Common myeloid progenitor, CD34-positive (primary cell): ENCODE data around the gene MAPK8. TPM values are rescaled to one million over a fixed set of nuclear protein-coding genes. Genes with fewer than 3 reads are reported as not detected.

Source experiments
- CTCF ChIA-PET: fragments of 350-600 bp; sonication (Branson Sonifier 250); formaldehyde crosslinking; loops from one replicate; lab custom pipeline; 2021; ENCODE audit warnings: antibody characterized with exemption; lab: Charles Lee
- POLR2A ChIA-PET: fragments of 350-600 bp; sonication (Branson Sonifier 250); formaldehyde crosslinking; loops from one replicate; lab custom pipeline; 2021; ENCODE audit warnings: antibody characterized with exemption; lab: Charles Lee
- DNase-seq, 3 donors: peaks; one replicate each; pipeline versions ENCODE4 v3.0.0 to v3.0.0-alpha.2; 2013
- H3K27ac ChIP-seq, 2 experiments: 1 replicate in 1 of 2; 2 replicates in 1 of 2; pipeline ENCODE4 v1.7.0; 2013; ENCODE audit warnings: inconsistent platforms in 2 of 2, low read length in 2 of 2, mild to moderate bottlenecking in 2 of 2, low read depth in 1 of 2, moderate library complexity in 1 of 2; ENCODE audit not compliant: severe bottlenecking in 2 of 2, insufficient read depth in 1 of 2, poor library complexity in 1 of 2
- H3K27me3 ChIP-seq, 5 experiments: replicated peaks in 2 of 5; 1 replicate in 3 of 5; 2 replicates in 2 of 5; pipeline versions ENCODE4 v1.6.1 to v1.7.0; 2013; ENCODE audit warnings: low read length in 4 of 5, mild to moderate bottlenecking in 2 of 5, moderate library complexity in 2 of 5, inconsistent platforms in 1 of 5; ENCODE audit not compliant: insufficient read depth in 5 of 5, control insufficient read depth in 4 of 5
- H3K36me3 ChIP-seq, 4 experiments: 1 replicate in 2 of 4; 2 replicates in 2 of 4; pipeline versions ENCODE4 v1.6.1 to v1.7.0; 2013; ENCODE audit warnings: low read length in 3 of 4, control low read depth in 1 of 4, mild to moderate bottlenecking in 1 of 4; ENCODE audit not compliant: control insufficient read depth in 4 of 4, insufficient read depth in 4 of 4
- H3K4me1 ChIP-seq, 4 experiments: 1 replicate in 3 of 4; 2 replicates in 1 of 4; pipeline versions ENCODE4 v1.6.1 to v1.7.1; 2013; ENCODE audit warnings: low read length in 3 of 4, mild to moderate bottlenecking in 3 of 4, control low read depth in 1 of 4, inconsistent platforms in 1 of 4, moderate library complexity in 1 of 4; ENCODE audit not compliant: control insufficient read depth in 4 of 4, insufficient read depth in 4 of 4; ENCODE audit errors: control extremely low read depth in 1 of 4
- H3K4me3 ChIP-seq, 7 experiments: 1 replicate in 4 of 7; 2 replicates in 3 of 7; pipeline versions ENCODE4 v1.5.1 to v1.7.0; 2013; ENCODE audit warnings: mild to moderate bottlenecking in 7 of 7, low read length in 6 of 7, moderate library complexity in 6 of 7, inconsistent platforms in 2 of 7, low read depth in 2 of 7, control low read depth in 1 of 7; ENCODE audit not compliant: insufficient read depth in 4 of 7, control insufficient read depth in 1 of 7; ENCODE audit errors: extremely low read depth in 1 of 7
- H3K9me3 ChIP-seq, 5 experiments: 1 replicate in 4 of 5; 2 replicates in 1 of 5; pipeline versions ENCODE4 v1.6.1 to v1.7.1; 2013; ENCODE audit warnings: low read length in 4 of 5, mild to moderate bottlenecking in 2 of 5, inconsistent platforms in 1 of 5, low read depth in 1 of 5, moderate library complexity in 1 of 5; ENCODE audit not compliant: control insufficient read depth in 4 of 5, insufficient read depth in 2 of 5; ENCODE audit errors: control extremely low read depth in 1 of 5
- WGBS: methylation state at CpG from one replicate; pipeline ENCODE4 v1.1.5; 2013; ENCODE audit not compliant: insufficient coverage; 5-methylcytosine and 5-hydroxymethylcytosine counted together
- polyA plus RNA-seq: library from polyadenylated mRNA; unstranded; fragments of 120-200 nt; gene quantifications from one replicate; pipeline ENCODE4 v1.2.1, GENCODE V29; 2013

MAPK8 gene
- 61.7 TPM for polyA plus RNA-seq

- Histone ChIP-seq H3K27me3 (no peaks in the 10 kb centered on the region), H3K4me3 (peak within 1 kb of the TSS; percentile 78 to 99 (median 89)), H3K27ac (peak within 1 kb of the TSS; percentile 44 to 70), H3K9me3 (no peaks in the 10 kb centered on the region), H3K4me1 (peaks cover 5 to 18% (median 14%) of the 10 kb centered on the region in 4 experiments), H3K36me3 (no peaks in the 10 kb centered on the region)
- peak; percentile 90 to 95 (median 94) for DNase-seq
- 2% methylated on average over 66 of the region's 86 CpGs for WGBS
- ChIA-PET CTCF (no interaction called here), POLR2A (no interaction called here)
Measured at GRCh38 chr10:48306265-48306869, at the start of gene MAPK8. Gene MAPK8, plus strand, starts transcription at chr10:48306677. Its CDS starts 94,984 bp downstream, at chr10:48401661.

DNA sequence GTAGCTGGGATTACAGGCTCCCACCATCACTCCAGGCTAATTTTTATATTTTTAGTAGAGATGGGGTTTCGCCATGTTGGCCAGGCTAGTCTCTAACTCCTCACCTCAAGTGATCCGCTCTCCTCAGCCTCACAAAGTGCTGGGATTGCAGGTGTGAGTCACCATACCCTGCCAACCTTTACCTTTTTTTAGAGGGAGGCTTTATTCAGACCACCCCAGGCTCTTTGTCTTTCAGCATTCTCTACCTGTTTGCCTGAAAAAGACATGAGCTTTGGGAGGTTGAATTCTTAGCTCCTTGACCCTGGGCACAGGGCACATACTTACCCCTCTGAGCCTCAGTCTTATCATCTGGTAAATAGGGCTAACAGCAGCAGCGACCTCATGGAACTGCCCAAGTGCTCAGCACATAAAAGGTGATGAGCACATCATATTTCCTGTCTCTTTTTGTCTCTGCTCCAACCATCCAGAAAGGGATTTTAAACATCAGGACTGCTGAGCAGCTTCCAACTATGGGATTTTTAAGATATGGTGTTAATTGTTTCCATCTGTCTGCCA is 49.0 kb upstream of the MAPK8 start:
- no peak overlapping the region for H3K27ac ChIP-seq
- 88% methylated on average over 1 of the region's 3 CpGs for WGBS
- CTCF ChIA-PET: no interaction called here
- H3K4me1 ChIP-seq: no peaks in the 10 kb centered on the region
- no peak overlapping the region for H3K4me3 ChIP-seq
- DNase-seq: no peak
- H3K27me3 ChIP-seq: peaks cover 0 to 2% (median 0%) of the 10 kb centered on the region in 5 experiments
- POLR2A ChIA-PET: no interaction called here
- no peaks in the 10 kb centered on the region for H3K9me3 ChIP-seq
- H3K36me3 ChIP-seq: no peaks in the 10 kb centered on the region

DNA sequence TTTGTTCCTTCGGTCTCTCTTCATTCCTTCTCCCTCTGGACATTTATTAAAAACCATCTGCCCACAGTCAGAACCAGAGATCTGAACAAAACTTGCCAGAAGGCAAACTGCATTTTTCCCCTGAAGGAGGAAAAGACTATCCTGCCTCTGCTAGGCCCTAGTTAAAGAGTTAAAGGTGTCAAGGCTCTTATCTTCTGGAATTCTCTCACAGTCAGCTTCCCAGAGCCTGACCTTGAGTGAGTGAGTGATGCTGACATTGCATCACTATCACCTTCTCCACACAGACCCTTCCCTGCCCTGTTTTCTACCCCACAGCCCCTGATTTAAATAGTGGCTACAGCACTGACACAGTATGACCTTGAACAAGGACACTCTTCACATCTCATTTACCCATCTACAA is 48.4 kb upstream of the MAPK8 start:
- no peaks in the 10 kb centered on the region for H3K9me3 ChIP-seq
- peaks cover 0 to 2% (median 0%) of the 10 kb centered on the region in 5 experiments for H3K27me3 ChIP-seq
- no peak overlapping the region for H3K4me3 ChIP-seq
- H3K4me1 ChIP-seq: no peaks in the 10 kb centered on the region
- DNase-seq: no peak
- CTCF ChIA-PET: no interaction called here
- POLR2A ChIA-PET: no interaction called here
- H3K36me3 ChIP-seq: no peaks in the 10 kb centered on the region
- H3K27ac ChIP-seq: no peak overlapping the region
- WGBS: no CpG with 5 or more reads among the region's 1 CpG

- H3K4me1 ChIP-seq: peaks cover 0 to 2% (median 0%) of the 10 kb centered on the region in 4 experiments
- DNase-seq: no peak
Measured at GRCh38 chr10:48266528-48266927, 39.9 kb upstream of the MAPK8 start.

DNA sequence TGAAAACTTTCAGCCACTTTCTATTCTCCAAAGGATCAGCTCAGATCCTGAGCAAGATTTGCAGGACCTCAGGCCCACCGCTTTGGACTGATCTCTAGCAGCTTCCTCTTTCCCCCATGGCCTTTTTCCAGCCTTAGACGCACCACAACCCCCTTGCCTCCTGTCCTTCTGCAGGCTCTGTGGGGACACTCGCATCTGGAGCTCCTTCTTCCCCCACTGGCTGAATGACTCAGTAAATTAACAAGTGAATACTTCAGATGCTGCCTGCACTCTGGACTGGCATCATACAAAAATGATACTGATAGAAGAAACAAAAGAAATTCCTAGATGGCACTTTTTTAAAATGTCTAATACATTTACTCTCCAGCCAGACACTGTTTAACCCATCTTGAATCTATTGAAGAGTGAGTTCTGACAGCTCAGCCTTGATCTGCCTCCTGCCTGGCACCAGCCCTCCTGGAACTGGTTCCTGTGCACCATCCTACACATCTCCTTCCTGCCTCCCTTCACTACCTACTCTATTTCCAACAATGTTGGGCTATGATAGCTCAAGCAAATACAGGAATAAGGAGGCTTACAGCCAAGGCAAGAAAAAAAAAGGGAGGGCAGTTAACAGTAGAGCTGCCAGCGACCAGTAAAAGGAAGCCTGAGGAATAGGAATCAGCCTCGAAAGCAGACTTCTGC is 35.3 kb upstream of the MAPK8 start:
- DNase-seq: peak in 2 of 3 donors; percentile 57 to 66
- H3K36me3 ChIP-seq: no peaks in the 10 kb centered on the region
- H3K9me3 ChIP-seq: peaks cover 0 to 2% (median 0%) of the 10 kb centered on the region in 5 experiments
- H3K4me3 ChIP-seq: no peak overlapping the region
- no peak overlapping the region for H3K27ac ChIP-seq
- POLR2A ChIA-PET: no interaction called here
- WGBS: 51% methylated on average over 5 of the region's 5 CpGs
- H3K27me3 ChIP-seq: no peaks in the 10 kb centered on the region
- peaks cover 0 to 4% (median 0%) of the 10 kb centered on the region in 4 experiments for H3K4me1 ChIP-seq
- CTCF ChIA-PET: interaction anchor here (1.1 to 1.6 kb wide), 2 partner anchors 19 to 22 kb away, joined by 3 to 6 read pairs; no protein-coding TSS in a partner anchor

More at GRCh38 chr10:48266528-48266927, 39.9 kb upstream of the MAPK8 start:
- peaks cover 0 to 2% (median 0%) of the 10 kb centered on the region in 5 experiments for H3K9me3 ChIP-seq
- H3K36me3 ChIP-seq: no peaks in the 10 kb centered on the region
- ChIA-PET CTCF (no interaction called here), POLR2A (no interaction called here)
- no peak overlapping the region for H3K4me3 ChIP-seq
- WGBS: 90% methylated on average over 4 of the region's 4 CpGs
- no peak overlapping the region for H3K27ac ChIP-seq
- no peaks in the 10 kb centered on the region for H3K27me3 ChIP-seq

GRCh38 chr10:48272682-48273081 is 33.8 kb upstream of the MAPK8 start:
- no CpG with 5 or more reads among the region's 2 CpGs for WGBS

More at GRCh38 chr10:48272682-48273081, 33.8 kb upstream of the MAPK8 start:
- H3K4me3 ChIP-seq: no peak overlapping the region
- peaks cover 0 to 2% (median 0%) of the 10 kb centered on the region in 5 experiments for H3K9me3 ChIP-seq
- peaks cover 0 to 4% (median 0%) of the 10 kb centered on the region in 4 experiments for H3K4me1 ChIP-seq
- no peak overlapping the region for H3K27ac ChIP-seq
- no peak for DNase-seq
- ChIA-PET POLR2A (no interaction called here), CTCF (interaction anchor here (1.6 kb wide), 1 partner anchor 17 kb away, joined by 6 read pairs; no protein-coding TSS in a partner anchor)
- no peaks in the 10 kb centered on the region for H3K36me3 ChIP-seq
- H3K27me3 ChIP-seq: no peaks in the 10 kb centered on the region
